COR-L47 (cell line): ENCODE results near the gene NCAPH2.

Experiments used
- DNase-seq: peaks from one replicate; lab custom pipeline; 2025; lab: John Stamatoyannopoulos, UW

Gene NCAPH2

DNA sequence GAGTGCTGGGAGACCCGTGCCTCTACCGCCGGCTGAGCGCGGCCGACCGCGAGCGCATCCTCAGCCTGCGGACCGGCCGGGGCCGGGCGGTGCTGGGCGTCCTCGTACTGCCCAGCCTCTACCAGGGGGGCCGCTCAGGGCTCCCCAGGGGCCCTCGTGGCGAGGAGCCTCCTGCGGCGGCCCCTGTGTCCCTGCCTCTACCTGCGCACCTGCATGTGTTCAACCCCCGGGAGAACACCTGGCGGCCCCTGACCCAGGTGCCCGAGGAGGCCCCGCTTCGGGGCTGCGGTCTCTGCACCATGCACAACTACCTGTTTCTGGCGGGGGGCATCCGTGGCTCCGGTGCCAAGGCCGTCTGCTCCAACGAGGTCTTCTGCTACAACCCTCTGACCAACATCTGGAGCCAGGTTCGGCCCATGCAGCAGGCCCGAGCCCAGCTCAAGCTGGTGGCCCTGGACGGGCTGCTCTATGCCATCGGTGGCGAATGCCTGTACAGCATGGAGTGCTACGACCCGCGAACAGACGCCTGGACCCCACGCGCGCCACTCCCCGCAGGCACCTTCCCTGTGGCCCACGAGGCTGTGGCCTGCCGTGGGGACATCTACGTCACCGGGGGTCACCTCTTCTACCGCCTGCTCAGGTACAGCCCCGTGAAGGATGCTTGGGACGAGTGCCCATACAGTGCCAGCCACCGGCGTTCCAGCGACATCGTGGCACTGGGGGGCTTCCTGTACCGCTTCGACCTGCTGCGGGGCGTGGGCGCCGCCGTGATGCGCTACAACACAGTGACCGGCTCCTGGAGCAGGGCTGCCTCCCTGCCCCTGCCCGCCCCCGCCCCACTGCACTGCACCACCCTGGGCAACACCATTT, 41.1 kb downstream of the NCAPH2 start:
- no peak for DNase-seq

GRCh38 chr22:50550395-50550794, 42.4 kb downstream of the NCAPH2 start:
- no peak for DNase-seq

- DNase-seq, result no peak
Measured at GRCh38 chr22:50551160-50551752, 43.2 kb downstream of the NCAPH2 start.

DNA sequence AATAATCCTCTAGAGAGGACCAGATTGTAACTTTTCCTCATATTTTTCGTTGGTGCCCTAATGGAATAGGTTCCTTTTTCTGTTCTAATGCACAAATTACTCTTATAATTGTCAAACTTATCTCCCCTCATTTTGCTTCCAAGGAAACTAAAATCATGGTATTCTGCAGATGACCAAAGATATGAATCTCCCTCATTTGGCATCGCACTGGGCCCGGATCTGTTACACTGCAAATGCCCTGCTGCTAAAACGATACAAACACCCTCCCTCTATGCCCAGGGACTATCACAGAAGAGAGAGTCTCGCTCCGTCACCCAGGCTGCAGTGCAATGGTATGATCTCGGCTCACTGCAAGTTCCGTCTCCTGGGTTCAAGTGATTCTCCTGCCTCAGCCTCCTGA, 45.3 kb downstream of the NCAPH2 start:
- DNase-seq, result no peak

DNA sequence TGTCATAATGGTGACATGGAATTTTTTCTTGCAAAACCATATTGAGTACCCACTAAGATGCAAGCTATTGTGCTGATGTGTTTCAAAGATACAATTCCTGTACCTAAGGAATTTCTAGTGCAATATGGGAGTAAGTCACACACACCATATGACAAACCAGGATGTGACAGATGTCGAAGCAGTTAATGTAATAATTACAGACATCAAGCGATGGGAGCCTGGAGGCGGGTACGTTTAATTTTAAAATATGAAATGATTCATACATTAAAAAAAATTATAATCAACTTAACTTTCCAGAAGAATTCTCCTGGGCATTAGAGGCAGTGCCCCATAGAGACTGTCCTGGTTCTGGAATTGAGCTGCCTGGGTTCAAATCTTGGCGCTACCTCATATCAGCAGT, 48.7 kb downstream of the NCAPH2 start:
- DNase-seq, result no peak

GRCh38 chr22:50560034-50560433, 52.0 kb downstream of the NCAPH2 start:
- DNase-seq, result no peak

DNA sequence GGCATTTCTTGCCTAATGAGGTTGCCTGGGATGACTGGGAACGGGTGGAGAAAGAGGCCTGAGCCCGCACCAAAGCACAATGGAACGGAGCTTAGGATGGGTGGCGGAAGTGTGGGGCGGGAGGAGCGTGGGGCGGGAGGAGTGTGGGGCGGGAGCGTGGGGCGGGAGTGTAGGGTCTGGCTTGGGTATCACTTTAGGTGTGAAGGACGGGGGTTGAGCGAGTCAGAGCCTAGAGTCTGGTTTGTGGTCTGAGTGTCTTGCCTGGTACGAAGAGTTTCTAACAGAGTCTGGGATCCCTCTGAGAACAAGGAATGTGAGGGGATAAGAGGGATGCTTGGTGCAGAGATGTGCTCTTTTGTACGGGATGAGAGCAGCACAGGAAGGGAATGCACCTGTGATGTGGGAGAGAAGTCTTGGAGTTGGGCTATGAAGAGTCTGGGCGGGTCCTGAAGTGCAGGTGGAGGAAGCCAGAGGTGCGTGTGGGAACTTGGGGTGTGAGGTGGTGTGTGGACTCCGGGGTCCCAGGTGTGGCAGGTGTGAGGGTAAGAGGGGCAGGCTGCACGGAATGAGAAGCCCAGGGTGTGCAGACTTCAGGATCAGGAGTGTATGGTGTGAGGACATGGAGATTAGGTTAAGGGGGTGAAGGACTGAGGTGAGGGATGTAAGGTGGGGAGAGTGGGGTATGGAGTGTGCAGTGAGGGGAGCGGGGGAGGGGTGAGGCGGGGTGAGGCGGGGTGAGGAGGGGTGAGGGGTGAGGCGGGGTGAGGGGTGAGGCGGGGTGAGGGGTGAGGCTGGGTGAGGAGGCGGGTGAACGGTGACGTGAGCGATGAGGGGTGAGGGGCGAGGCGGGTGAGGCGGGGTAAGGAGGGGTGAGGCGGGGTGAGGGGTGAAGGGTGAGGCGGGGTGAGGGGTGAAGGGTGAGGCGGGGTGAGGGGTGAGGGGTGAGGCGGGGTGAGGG, 53.7 kb downstream of the NCAPH2 start:
- no peak for DNase-seq

DNA sequence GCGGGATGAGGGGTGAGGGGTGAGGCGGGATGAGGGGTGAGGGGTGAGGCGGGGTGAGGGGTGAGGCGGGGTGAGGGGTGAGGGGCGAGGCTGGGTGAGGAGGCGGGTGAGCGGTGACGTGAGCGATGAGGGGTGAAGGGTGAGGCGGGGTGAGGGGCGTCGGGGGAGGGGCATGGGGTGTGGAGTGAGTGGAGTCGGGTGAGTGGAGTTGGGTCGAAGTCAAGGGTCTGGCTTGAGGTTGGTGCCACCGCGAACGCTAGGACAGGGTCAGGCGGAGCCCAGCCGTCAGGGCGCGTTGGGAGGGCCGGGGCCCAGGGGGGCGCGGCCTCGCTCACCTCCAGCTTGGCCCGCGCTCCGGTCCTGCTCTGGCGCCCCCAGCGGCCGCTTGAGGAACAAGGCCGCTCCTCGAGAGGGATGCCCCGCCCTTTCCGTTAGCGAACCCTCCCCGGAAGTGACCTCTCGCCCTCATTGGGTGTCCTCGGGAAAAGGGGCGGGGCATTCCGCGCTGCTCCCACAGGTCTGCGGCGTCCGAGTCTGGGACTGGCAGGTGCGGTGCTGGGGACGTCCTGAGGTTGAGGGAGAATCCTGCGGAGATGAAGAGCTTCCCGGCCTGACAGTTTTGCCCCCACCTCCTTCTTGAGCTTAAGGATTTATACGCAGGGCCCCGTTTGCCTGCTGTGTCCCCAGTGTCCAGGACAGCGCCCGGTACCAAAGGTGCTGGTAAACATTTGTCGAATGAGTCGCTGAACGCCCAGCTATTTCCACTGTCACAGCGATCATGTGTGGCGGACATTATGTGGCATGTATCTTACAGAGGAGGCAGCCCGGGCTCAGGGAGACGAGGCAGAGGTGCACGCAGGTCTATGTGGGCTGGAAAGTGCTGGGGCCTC, 54.7 kb downstream of the NCAPH2 start, which contains the start of gene SYCE3:
Gene SYCE3 (minus strand): TSS at position 397 of the 890 bp plus-strand sequence. CDS start 6,514 bp downstream, outside the sequence.
- peak; percentile 95 for DNase-seq

- DNase-seq, result no peak
Measured at GRCh38 chr22:50563413-50564160, 55.6 kb downstream of the NCAPH2 start.

DNA sequence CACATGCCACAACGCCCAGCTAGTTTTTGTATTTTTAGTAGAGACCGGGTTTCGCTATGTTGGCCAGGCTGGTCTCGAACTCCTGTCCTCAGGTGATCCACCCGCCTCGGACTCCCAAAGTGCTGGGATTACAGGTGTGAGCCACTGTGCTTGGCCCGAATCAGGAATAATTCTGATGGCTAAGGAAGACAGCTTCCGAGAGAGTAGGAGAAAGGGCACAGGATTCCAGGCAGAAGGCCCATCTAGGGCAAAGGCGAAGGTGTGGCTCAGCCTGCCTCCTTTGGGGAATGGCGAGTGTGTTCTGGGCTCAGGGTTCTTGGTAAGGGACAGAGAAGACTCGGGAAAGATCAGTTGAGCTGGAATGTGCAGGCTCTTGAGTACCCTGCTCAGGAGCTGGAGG, 56.3 kb downstream of the NCAPH2 start:
- DNase-seq, result no peak

GRCh38 chr22:50567721-50568252, 59.8 kb downstream of the NCAPH2 start:
- DNase-seq, result no peak

DNA sequence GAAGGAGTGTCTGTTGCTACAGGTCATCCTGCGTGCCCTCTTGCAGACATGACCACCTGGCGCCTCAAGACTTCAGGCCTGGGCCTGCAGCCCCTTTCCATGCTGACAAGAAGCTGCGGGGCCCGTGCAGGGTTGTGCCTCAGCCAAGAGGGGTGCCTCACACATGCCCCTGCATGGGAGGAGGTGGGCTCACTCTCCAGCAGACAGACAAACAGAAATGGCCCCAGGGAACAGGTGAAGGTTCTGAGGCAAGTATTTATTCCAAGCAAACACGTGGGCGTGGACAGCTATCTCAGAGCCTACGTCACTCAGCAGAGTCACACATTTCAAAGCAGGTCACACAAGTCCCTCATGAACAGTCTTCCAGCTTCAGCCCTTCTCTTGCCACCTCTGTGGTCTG, 60.6 kb downstream of the NCAPH2 start:
- no peak for DNase-seq

- DNase-seq, result no peak
Measured at GRCh38 chr22:50569041-50569459, 61.0 kb downstream of the NCAPH2 start.

DNA sequence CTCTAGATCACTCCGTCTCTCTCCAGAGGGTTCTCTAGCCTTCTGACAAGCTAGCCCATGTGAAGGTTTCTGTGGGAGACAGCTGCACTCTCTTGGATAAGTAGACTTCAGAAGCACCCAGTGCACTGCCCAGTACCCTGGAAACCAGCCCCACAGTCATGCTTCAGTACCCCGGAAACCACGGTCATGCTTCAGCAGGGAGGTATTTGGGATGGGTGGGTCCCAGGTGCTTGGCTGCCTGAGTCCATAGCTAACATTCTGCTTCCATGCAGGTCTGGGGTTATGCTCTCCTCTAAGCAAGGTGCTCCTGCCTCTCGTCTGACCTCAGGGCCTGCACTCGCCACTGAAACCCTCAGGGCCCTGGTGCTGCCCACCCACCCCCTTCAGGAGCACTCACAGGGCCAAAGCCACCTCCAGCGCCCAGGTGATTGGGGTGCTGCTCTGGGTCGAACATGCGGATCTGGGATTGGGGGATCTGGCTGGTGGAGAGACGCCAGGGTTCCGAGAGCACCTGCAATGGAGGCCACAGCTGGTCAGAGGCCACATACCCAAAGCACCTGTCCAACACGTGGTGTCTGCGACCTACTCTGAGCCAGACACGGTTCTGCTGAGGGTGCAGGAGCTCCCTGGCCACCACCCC, 62.0 kb downstream of the NCAPH2 start:
- no peak for DNase-seq

- no peak for DNase-seq
Measured at GRCh38 chr22:50570861-50571260, 62.8 kb downstream of the NCAPH2 start.

DNA sequence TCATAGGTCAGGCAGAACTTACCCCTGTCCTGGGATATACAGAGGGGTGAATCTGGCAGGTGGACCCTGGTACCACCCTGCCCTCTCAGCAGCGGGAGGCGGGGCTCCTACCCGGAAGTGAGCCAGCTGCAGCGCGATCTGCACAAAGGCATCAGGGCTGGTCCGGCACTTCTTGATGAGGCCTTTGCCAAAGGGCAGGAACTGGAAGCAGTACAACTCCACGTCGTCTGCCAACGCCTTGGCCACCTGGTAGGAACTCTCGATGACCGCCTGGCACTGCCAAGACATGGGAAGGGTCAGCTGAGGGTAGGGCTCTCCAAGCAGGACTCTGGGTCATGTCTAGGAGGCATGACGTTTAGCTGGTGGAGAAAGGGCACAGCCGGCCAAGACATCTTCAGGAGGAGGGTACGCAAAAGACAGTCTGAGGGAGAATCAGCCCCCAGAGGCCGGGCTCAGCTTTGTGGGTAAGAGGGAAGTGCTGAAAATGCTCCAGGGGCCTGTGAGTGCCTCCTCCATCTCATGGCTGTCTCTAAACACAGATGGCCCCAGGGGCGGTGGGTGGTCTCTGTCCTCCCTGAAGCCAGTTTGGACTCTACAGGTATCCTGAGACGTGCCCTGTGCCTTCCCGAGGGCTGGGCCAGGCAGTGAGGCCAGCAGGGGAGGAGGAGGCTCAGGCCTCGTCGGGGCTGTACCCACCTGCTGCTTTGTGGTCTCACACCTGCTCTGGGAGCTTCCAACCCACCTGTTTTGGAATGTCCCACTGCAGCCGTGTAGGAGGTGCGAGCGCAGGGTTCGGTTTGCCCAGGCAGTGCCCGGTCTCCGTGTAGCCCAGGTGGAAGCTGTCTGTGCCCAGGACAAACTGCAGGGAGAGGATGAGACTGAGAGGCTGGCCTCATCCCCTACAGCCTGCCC, 63.5 kb downstream of the NCAPH2 start:
- DNase-seq, result no peak

- no peak for DNase-seq
Measured at GRCh38 chr22:50572965-50573364, 64.9 kb downstream of the NCAPH2 start.

DNA sequence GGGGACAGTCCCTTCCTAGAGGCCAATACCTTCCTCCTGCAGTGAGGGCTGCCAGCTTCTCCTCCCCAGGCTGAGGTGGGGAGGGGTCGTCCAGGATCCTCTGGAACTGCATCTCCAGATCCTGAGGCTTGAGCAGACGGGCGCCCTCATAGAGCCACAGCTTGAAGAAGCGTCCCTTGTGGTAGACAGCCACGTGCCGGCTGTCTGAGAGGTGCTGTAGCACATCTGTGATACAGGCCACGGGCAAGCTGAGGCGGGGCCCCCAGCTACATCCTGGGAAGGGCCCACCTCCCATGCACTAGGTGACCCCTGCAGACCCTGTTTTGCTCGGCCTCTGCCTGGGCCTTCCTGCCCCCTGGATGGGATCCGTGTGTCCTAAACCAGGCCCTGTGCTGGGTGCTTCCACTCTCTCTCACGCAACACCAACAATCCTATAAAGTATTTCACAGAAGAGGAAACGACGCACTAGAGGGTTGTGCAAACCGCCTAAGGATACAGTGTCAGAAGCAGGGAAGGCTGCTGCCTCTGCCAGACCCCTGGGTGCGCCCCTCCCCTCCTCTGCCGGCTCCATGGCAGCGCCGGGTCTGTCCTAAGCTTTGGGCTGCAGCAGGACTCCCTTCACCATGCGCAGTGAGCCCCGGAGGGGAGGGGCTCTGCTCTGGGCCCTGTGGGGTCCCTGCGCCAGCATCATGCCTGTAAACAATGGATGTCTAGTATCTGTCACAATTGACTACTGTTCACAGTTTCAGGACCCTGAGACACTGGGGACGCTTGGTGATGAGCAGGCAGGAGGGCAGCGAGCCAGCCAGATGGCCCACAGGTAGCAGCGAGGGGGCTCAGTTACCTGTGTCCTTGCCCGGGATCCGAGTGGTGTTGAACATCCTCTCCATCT, 65.7 kb downstream of the NCAPH2 start:
- DNase-seq, result no peak
